ENCODE results near the gene CAP1.
A peak's percentile ranks its signal among the peaks of the same experiment; 100 is the strongest.
"Not testable (repeated sequence)": the region's sequence is repeated elsewhere in the genome, so short reads cannot be mapped to it uniquely, and the experiment has no call there.

CAP1 gene, protein sequence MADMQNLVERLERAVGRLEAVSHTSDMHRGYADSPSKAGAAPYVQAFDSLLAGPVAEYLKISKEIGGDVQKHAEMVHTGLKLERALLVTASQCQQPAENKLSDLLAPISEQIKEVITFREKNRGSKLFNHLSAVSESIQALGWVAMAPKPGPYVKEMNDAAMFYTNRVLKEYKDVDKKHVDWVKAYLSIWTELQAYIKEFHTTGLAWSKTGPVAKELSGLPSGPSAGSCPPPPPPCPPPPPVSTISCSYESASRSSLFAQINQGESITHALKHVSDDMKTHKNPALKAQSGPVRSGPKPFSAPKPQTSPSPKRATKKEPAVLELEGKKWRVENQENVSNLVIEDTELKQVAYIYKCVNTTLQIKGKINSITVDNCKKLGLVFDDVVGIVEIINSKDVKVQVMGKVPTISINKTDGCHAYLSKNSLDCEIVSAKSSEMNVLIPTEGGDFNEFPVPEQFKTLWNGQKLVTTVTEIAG

GRCh38 chr1:40040511-40041465 lies at the start of gene CAP1:
CAP1 (plus strand) TSS chr1:40040729; CDS start chr1:40059347, 18,618 bp downstream.
- peak; percentile 86 for DNase-seq

- no peak for DNase-seq
These were observed 48.3 kb upstream of the CAP1 start for GRCh38 chr1:39992234-39992633.

DNA sequence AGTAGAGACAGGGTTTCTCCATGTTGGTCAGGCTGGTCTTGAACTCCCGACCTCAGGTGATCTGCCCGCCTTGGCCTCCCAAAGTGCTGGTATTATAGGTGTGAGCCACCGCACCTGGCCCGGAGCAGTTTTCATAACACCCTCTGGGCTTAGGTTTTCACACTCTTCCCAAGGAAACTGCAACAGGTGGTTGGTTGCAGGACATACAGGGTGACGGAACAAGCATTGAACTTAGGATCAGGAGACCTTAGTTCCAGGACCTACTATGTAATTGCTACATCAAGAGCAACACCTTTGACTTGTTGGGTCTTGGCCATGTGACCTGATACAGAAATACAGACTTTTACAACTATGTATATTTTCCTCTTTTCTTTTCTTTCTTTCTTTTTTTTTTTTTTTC lies 47.6 kb upstream of the CAP1 start:
- no peak for DNase-seq

DNA sequence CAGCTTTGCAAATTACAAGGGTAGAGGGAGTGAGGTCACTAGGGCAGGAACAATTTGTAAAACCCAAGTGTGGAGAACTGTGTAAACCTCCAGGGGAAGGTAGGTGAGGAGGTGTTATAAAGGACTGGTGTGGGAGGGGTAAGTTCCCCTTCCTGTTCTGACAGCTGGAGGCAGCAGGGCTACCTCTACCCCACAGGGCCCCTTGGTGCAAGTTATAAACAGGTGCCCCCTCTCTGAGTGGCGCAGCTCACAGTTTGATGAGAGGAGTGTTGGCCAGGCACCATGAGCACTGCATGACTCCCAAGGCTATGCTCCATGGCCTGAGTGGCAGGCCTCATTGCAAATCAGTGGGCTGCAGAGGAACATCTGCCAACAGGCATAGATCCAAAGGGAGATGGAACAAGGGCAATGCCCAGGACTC lies 44.5 kb upstream of the CAP1 start:
- no peak for DNase-seq

DNA sequence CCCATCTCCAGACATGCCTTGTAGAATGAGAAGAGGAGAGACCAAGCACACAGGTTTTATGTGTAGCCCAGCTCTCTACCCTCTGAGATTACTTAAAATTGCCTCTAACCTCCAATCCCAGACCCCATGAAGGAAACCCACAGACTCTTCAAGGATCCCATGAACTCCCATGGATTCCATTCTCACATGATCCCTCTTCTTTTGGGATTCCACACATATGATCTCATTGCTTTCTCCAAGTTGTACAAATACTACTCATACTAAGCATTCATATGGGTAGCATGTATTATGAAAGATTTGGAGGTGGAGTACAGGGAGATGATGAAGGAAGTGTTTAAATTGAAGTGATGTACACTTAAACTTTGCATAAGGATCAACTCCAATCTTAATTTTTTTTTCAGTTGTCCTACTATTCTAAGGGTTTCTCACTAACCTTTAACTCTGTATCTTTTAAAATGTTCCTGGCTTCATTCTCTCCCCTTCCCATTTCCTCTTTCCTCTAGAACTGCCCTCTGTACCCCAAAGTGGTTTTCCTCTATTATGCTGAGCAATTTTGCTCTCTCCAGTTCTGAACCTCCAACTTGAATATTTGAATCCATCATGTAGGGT lies 44.0 kb upstream of the CAP1 start:
- no peak for DNase-seq

GRCh38 chr1:40001456-40001855 lies 39.1 kb upstream of the CAP1 start:
- DNase-seq: no peak

DNA sequence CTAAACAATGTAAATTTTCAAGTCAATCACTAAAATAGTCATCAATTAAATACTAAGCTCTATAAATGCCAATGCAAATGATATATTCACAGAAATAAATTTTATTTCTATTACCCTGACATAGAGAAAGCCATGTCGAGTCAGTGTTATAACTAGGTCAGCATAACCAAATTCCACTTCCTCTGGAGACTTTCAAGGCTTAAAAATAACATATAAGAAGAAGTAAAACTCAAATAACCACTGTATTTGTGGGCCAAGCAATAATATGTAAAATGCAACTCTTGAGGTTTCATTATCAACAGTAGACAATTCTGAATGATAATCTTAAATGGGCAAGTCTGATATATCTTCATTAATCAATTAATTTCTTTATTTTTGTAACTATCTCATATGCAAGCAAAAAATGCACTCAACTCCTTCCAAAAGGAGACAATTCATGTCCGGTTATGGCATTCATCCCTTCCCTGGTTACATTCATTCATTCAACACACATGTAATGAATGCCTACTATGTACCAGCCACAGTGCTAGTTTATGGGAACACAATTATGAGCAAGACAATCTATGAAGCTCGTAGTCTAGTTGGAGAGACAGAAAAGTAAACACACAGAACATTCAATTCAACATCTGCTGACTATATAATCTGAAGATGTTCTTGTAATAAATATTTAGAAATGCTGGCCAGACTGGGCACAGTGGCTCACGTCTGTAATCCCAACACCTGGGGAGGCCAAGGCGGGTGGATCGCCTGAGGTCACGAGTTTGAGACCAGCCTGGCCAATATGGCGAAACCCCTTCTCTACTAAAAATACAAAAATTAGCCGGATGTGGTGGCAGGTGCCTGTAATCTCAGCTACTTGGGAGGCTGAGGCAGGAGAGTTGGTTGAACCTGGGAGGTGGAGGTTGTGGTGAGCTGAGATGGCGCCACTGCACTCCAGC lies 37.1 kb upstream of the CAP1 start:
- DNase-seq: no peak

GRCh38 chr1:40004857-40005256 lies 35.7 kb upstream of the CAP1 start:
- DNase-seq: peak; percentile 90

- DNase-seq: not testable (repeated sequence)
These were observed 33.0 kb upstream of the CAP1 start for GRCh38 chr1:40007481-40008034.

- no peak for DNase-seq
These were observed 29.3 kb upstream of the CAP1 start for GRCh38 chr1:40011198-40011597.

GRCh38 chr1:40014253-40014706 lies 26.2 kb upstream of the CAP1 start:
- no peak for DNase-seq

GRCh38 chr1:40014812-40015594 lies 25.5 kb upstream of the CAP1 start:
- no peak for DNase-seq

- no peak for DNase-seq
These were observed 22.5 kb upstream of the CAP1 start for GRCh38 chr1:40017951-40018575.

GRCh38 chr1:40020447-40021085 lies 20.0 kb upstream of the CAP1 start:
- no peak for DNase-seq

GRCh38 chr1:40023379-40023944 lies 17.1 kb upstream of the CAP1 start:
- no peak for DNase-seq

- DNase-seq: no peak
These were observed 15.9 kb upstream of the CAP1 start for GRCh38 chr1:40024671-40025070.

DNA sequence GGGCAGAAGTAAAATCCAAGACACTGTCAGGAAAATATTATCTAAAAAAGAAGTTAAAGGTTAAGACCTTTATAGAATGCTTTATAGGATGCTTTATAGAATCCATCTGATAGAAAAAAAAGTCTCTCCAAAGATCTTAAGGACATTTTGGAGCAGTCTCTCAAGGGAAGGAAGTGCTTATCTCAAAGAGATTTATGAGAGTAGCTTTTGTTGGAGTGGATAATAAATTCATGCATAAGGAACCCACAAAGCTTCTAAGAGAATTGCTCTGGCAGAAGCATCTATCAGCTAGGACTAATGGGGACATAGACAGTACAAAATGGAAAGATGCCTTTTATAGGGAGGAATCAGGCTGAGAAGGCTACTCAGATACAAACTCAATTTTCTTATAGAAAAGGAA lies 12.9 kb upstream of the CAP1 start:
- DNase-seq: no peak

- no peak for DNase-seq
These were observed 10.9 kb upstream of the CAP1 start for GRCh38 chr1:40029608-40030007.

GRCh38 chr1:40030528-40031135 lies 9.9 kb upstream of the CAP1 start:
- DNase-seq: no peak

Measured in NCI-H1694 treated with DMSO at 0.1 percent for 48 hours (cell line).